B cell (primary cell): ENCODE data around the gene KSR1. TPM values are rescaled to one million over a fixed set of nuclear protein-coding genes. Genes with fewer than 3 reads are reported as not detected.

Experiments
- ATAC-seq: fragments of 200-7000 bp; cut with Tn5 transposase; one replicate; pipeline ENCODE4 v1.10.0; 2021; ENCODE audit warnings: low read depth, mild to moderate bottlenecking, moderate number of reproducible peaks, moderate library complexity
- CTCF ChIA-PET: fragments of 350-600 bp; sonication (Branson Sonifier 250); formaldehyde crosslinking; loops from one replicate; lab custom pipeline; 2021; ENCODE audit warnings: antibody characterized with exemption, inconsistent platforms; lab: Charles Lee
- POLR2A ChIA-PET: fragments of 350-600 bp; sonication (Branson Sonifier 250); formaldehyde crosslinking; loops from one replicate; lab custom pipeline; 2021; ENCODE audit warnings: antibody characterized with exemption; lab: Charles Lee
- DNase-seq: peaks from one replicate; pipeline ENCODE4 v3.0.0; 2013
- H2AFZ ChIP-seq: 2 replicates; pipeline ENCODE4 v1.6.1; 2012; ENCODE audit warnings: mild to moderate bottlenecking, low read depth, low read length; ENCODE audit not compliant: insufficient read depth, poor library complexity, severe bottlenecking
- H3K27ac ChIP-seq, 2 donors: 1 replicate in 1 of 2; 2 replicates in 1 of 2; pipeline ENCODE4 v1.5.1; 2012 to 2013; ENCODE audit warnings: low read length in 2 of 2, mild to moderate bottlenecking in 2 of 2, moderate library complexity in 1 of 2
- H3K27me3 ChIP-seq, 4 experiments: fragments of 200-600 bp in 1 of 4; sonication (generic) in 1 of 4; replicated peaks in 1 of 4; 1 replicate in 2 of 4; 2 replicates in 2 of 4; pipeline versions ENCODE4 v1.6.1 to v1.7.0; 2013 to 2016; ENCODE audit warnings: low read length in 3 of 4, mild to moderate bottlenecking in 2 of 4, mixed read lengths in 1 of 4, moderate library complexity in 1 of 4; ENCODE audit not compliant: insufficient read depth in 4 of 4, control insufficient read depth in 3 of 4; ENCODE audit errors: control extremely low read depth in 1 of 4
- H3K36me3 ChIP-seq, 2 experiments: replicated peaks in 1 of 2; 1 replicate in 1 of 2; 2 replicates in 1 of 2; pipeline versions ENCODE4 v1.6.1 to v1.7.1; 2013; ENCODE audit warnings: low read length in 1 of 2; ENCODE audit not compliant: insufficient read depth in 2 of 2, control insufficient read depth in 1 of 2; ENCODE audit errors: control extremely low read depth in 1 of 2, extremely low read depth in 1 of 2
- H3K4me1 ChIP-seq, 2 donors: fragments of 200-600 bp in 1 of 2; sonication (generic) in 1 of 2; 1 replicate in 1 of 2; 2 replicates in 1 of 2; pipeline versions ENCODE4 v1.5.1 to v1.6.1; 2013 to 2017; ENCODE audit warnings: low read length in 2 of 2; ENCODE audit not compliant: control insufficient read depth in 2 of 2, insufficient read depth in 2 of 2
- H3K4me2 ChIP-seq: replicated peaks from 2 replicates; pipeline ENCODE3; 2012; ENCODE audit warnings: mild to moderate bottlenecking, low read depth, low read length; ENCODE audit not compliant: poor library complexity, severe bottlenecking
- H3K4me3 ChIP-seq, 5 experiments: fragments of 200-600 bp in 1 of 5; sonication (generic) in 1 of 5; 1 replicate in 3 of 5; 2 replicates in 2 of 5; pipeline versions ENCODE4 v1.5.1 to v1.7.0; 2011 to 2016; ENCODE audit warnings: low read length in 4 of 5, mild to moderate bottlenecking in 4 of 5, low read depth in 2 of 5, control low read depth in 1 of 5, moderate library complexity in 1 of 5; ENCODE audit not compliant: insufficient read depth in 1 of 5; ENCODE audit errors: control extremely low read depth in 1 of 5, extremely low read depth in 1 of 5
- H3K79me2 ChIP-seq: fragments of 200-600 bp; sonication (generic); one replicate; pipeline ENCODE4 v1.6.0; 2016; ENCODE audit warnings: low read length; ENCODE audit not compliant: control insufficient read depth, insufficient read depth
- H3K9ac ChIP-seq: fragments of 200-600 bp; sonication (generic); 2 replicates; pipeline ENCODE4 v1.6.1; 2017; ENCODE audit warnings: mild to moderate bottlenecking, low read length, moderate library complexity
- H3K9me3 ChIP-seq, 3 donors: one replicate each; pipeline versions ENCODE4 v1.6.1 to v1.7.1; 2013; ENCODE audit warnings: low read length in 2 of 3; ENCODE audit not compliant: control insufficient read depth in 2 of 3, insufficient read depth in 1 of 3; ENCODE audit errors: control extremely low read depth in 1 of 3
- H4K20me1 ChIP-seq: 2 replicates; pipeline ENCODE4 v1.6.0; 2012; ENCODE audit warnings: mild to moderate bottlenecking, low read length; ENCODE audit not compliant: insufficient read depth, control insufficient read depth, poor library complexity, severe bottlenecking
- H3K27ac Mint-ChIP-seq: one replicate; pipeline ENCODE4 v1.8.0; 2021; ENCODE audit warnings: mixed read lengths
- H3K27me3 Mint-ChIP-seq: one replicate; pipeline ENCODE4 v1.8.0; 2021; ENCODE audit warnings: mixed read lengths
- H3K4me1 Mint-ChIP-seq: one replicate; pipeline ENCODE4 v1.8.0; 2021; ENCODE audit warnings: mixed read lengths
- H3K4me3 Mint-ChIP-seq: one replicate; pipeline ENCODE4 v1.8.0; 2021; ENCODE audit warnings: mixed read lengths
- H3K9me3 Mint-ChIP-seq: one replicate; pipeline ENCODE4 v1.8.0; 2022; ENCODE audit warnings: mixed read lengths; ENCODE audit not compliant: insufficient read depth
- EZH2 ChIP-seq: IDR thresholded peaks from 2 replicates; pipeline ENCODE4 v1.6.1; 2012; ENCODE audit warnings: borderline replicate concordance, low read depth, mild to moderate bottlenecking, moderate library complexity, low read length; ENCODE audit not compliant: insufficient read depth, poor library complexity, severe bottlenecking
- WGBS: methylation state at CpG from one replicate; pipeline ENCODE4 v1.1.5; 2013; ENCODE audit warnings: missing lambda C conversion rate; ENCODE audit not compliant: insufficient coverage; 5-methylcytosine and 5-hydroxymethylcytosine counted together
- intact Hi-C: fragments of 100-400 bp; cut with micrococcal nuclease; formaldehyde crosslinking; loops from one replicate; pipeline ENCODE4 v1.10.0; 2022
- polyA plus RNA-seq: library from polyadenylated mRNA; depleted of rRNA; stranded (reverse); fragments of >200 nt; gene quantifications from 2 replicates; pipeline ENCODE4 v1.2.3, GENCODE V29; 2012
- total RNA-seq, 2 donors: library from RNA; stranded (reverse); fragments of 120-200 nt in 1 of 2; gene quantifications; 1 replicate in 1 of 2; 2 replicates in 1 of 2; pipeline versions ENCODE4 v1.2.3 to v1.2.4, GENCODE V29; 2013 to 2022
- TF ChIP-seq, protein P1 (sequence below): fragments of 200-600 bp; IDR thresholded peaks from one replicate; pipeline ENCODE4 v1.8.0; 2022; ENCODE audit warnings: antibody characterized with exemption, mild to moderate bottlenecking

Gene KSR1
- total and polyA plus RNA-seq, 2 donors (not counting 1 experiment from before 2014, with no cell fraction given): 27.5 to 85.6 TPM

DNA sequence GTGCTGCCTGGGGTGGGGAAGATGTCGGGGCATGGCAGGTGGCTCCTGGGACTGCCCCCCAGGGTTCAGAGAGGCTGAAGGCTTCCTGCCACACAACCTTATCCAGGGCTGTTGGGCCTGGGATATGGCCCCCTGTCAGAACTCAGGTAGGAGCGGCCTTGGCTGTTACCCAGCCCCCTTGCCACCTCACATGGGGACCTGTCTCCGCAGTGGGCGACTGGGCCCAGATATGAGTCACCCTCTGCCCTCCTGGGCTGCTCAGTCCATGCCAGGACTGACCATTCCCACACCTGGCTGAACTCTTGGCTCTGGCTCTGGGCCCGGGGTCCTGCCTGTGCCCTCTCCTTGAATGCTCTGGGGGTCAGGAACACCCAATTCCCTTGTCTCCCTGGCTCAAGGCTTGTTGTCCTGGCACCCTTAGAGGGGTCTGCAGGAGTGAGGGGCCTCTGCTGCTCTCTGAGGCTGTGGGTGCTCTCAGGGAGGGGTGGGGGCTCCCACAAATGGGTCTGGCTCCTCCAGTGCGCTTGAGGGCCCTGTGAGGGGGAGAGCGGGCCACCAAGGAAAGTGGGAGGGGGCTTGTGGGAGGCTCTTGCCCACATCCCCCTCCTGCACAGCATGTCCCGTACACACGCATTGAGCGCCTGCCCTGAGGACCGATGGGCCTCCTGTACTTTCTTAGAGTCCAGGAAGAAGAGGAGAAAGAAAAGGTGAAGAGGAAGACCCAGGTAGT is 210.7 kb downstream of the KSR1 start:
- no peaks in the 10 kb centered on the region for H3K9me3 ChIP-seq
- H3K4me3 ChIP-seq: no peak overlapping the region
- H3K36me3 ChIP-seq: no peaks in the 10 kb centered on the region
- TF ChIP-seq, protein P1, sequence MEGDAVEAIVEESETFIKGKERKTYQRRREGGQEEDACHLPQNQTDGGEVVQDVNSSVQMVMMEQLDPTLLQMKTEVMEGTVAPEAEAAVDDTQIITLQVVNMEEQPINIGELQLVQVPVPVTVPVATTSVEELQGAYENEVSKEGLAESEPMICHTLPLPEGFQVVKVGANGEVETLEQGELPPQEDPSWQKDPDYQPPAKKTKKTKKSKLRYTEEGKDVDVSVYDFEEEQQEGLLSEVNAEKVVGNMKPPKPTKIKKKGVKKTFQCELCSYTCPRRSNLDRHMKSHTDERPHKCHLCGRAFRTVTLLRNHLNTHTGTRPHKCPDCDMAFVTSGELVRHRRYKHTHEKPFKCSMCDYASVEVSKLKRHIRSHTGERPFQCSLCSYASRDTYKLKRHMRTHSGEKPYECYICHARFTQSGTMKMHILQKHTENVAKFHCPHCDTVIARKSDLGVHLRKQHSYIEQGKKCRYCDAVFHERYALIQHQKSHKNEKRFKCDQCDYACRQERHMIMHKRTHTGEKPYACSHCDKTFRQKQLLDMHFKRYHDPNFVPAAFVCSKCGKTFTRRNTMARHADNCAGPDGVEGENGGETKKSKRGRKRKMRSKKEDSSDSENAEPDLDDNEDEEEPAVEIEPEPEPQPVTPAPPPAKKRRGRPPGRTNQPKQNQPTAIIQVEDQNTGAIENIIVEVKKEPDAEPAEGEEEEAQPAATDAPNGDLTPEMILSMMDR: no peak
- TF ChIP-seq EZH2: no peak
- H3K27me3 Mint-ChIP-seq: peaks cover 6% of the 10 kb centered on the region
- no peak overlapping the region for H3K27ac Mint-ChIP-seq
- H2AFZ ChIP-seq: no peak overlapping the region
- DNase-seq: no peak
- CTCF ChIA-PET: interaction anchor here (1.8 kb wide), 1 partner anchor 12 kb away, joined by 11 read pairs; no protein-coding TSS in a partner anchor
- no peak overlapping the region for H3K4me3 Mint-ChIP-seq
- no peaks in the 10 kb centered on the region for H4K20me1 ChIP-seq
- no peak for ATAC-seq
- H3K79me2 ChIP-seq: no peaks in the 10 kb centered on the region
- no peak overlapping the region for H3K9ac ChIP-seq
- no peaks in the 10 kb centered on the region for H3K4me1 ChIP-seq
- intact Hi-C loops: no loop called here
- H3K4me1 Mint-ChIP-seq: no peaks in the 10 kb centered on the region
- no peak overlapping the region for H3K4me2 ChIP-seq
- H3K27ac ChIP-seq: no peak overlapping the region
- WGBS: 89% methylated on average over 5 of the region's 11 CpGs
- no peaks in the 10 kb centered on the region for H3K27me3 ChIP-seq
- no peaks in the 10 kb centered on the region for H3K9me3 Mint-ChIP-seq
- POLR2A ChIA-PET: no interaction called here

DNA sequence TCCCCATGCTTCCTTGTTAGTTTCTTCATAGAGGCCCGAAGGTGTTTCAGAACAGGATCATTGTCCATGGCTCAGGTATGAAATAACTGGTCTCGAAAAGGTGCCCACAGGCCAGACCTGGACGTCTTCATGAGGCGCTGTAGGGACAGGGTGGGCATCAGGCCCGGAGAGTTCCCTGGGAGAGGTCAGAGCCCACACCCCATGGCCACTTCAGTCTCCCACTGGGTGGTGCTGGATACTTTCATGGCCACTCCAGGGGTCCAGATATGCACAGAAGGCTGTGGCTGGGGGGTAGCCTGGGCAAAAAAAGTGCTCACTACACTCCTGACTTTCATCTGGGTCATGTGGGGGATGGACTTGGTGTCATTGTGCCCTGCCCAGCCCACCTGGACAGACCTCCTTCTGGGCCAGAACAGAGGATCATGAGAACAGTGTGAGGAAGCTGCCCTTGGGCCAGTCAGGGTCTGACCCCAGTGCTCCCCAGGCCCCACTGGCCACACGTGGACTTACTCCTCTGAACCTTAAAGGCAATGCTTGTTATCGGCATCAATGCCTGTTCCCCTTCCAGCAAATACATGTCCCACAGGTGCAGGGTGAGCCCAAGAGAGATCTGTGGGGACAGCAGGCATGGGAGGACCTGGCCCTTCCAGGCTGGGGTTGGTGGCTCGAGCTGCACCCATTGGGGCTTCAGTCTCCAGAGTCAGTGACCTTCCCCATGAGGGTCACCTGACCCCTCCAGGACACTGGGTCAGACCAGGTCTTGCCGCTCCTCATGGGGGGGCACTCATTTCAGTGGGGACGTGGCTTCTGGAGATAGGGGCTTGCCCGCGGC is 211.6 kb downstream of the KSR1 start:
- Mint-ChIP-seq H3K4me3 (no peak overlapping the region), H3K27me3 (peaks cover 6% of the 10 kb centered on the region), H3K9me3 (no peaks in the 10 kb centered on the region), H3K4me1 (no peaks in the 10 kb centered on the region), H3K27ac (no peak overlapping the region)
- no peaks in the 10 kb centered on the region for H4K20me1 ChIP-seq
- H3K4me2 ChIP-seq: no peak overlapping the region
- H2AFZ ChIP-seq: no peak overlapping the region
- H3K36me3 ChIP-seq: no peaks in the 10 kb centered on the region
- H3K27ac ChIP-seq: no peak overlapping the region
- no peak overlapping the region for H3K4me3 ChIP-seq
- H3K79me2 ChIP-seq: no peaks in the 10 kb centered on the region
- no peak overlapping the region for H3K9ac ChIP-seq
- 89% methylated on average over 12 of the region's 12 CpGs for WGBS
- TF ChIP-seq EZH2: no peak
- TF ChIP-seq, protein P1: no peak
- H3K4me1 ChIP-seq: no peaks in the 10 kb centered on the region
- ATAC-seq (no peak), DNase-seq (no peak)
- H3K9me3 ChIP-seq: no peaks in the 10 kb centered on the region
- intact Hi-C loops: no loop called here
- ChIA-PET POLR2A (no interaction called here), CTCF (no interaction called here)
- no peaks in the 10 kb centered on the region for H3K27me3 ChIP-seq
